Prostate gland (tissue), 2 donors: Measurements from ENCODE around the gene PLA2G4E.

ENCODE experiments used
- POLR2A ChIP-seq: fragments of 450-650 bp; IDR thresholded peaks from one replicate; pipeline ENCODE4 v1.6.1; 2016; ENCODE audit warnings: antibody characterized with exemption, mild to moderate bottlenecking
- POLR2AphosphoS5 ChIP-seq: sonication (generic); formaldehyde crosslinking; IDR thresholded peaks from one replicate; pipeline ENCODE4 v1.6.1; 2017; ENCODE audit warnings: antibody characterized with exemption
- TF ChIP-seq, protein P1 (sequence below), 4 experiments: fragments of 200-600 bp in 2 of 4; fragments of 450-650 bp in 2 of 4; sonication (generic) in 2 of 4; IDR thresholded peaks; 1 replicate in 3 of 4; 2 replicates in 1 of 4; pipeline ENCODE4 v1.5.1; 2016 to 2019; ENCODE audit warnings: antibody characterized with exemption in 4 of 4, mild to moderate bottlenecking in 2 of 4, moderate library complexity in 2 of 4

DNA sequence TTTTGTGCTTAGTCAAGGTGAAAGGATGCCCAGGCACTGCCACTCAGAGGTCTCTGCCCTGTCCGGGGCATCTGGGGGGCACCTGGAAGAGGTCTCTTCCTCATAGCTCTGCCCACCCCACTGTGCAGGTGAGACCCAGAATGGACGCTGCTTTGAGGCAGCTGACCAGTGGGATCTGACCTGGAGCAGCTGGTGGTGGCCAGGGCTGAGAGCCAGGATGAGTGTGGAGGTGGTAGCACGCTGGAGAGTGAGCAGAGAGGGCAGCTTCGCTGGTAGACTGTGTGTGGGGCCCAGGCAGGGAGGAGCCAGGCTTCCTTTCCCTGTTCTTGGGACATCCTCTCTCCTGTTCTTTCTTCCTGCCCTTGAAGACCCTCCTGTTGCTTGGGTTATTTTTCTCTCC, 32.2 kb upstream of the PLA2G4E start:
- TF ChIP-seq, protein P1, sequence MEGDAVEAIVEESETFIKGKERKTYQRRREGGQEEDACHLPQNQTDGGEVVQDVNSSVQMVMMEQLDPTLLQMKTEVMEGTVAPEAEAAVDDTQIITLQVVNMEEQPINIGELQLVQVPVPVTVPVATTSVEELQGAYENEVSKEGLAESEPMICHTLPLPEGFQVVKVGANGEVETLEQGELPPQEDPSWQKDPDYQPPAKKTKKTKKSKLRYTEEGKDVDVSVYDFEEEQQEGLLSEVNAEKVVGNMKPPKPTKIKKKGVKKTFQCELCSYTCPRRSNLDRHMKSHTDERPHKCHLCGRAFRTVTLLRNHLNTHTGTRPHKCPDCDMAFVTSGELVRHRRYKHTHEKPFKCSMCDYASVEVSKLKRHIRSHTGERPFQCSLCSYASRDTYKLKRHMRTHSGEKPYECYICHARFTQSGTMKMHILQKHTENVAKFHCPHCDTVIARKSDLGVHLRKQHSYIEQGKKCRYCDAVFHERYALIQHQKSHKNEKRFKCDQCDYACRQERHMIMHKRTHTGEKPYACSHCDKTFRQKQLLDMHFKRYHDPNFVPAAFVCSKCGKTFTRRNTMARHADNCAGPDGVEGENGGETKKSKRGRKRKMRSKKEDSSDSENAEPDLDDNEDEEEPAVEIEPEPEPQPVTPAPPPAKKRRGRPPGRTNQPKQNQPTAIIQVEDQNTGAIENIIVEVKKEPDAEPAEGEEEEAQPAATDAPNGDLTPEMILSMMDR (IDR thresholded peaks at IDR 0.05) = no peak
- TF ChIP-seq POLR2A (no peak), POLR2AphosphoS5 (no peak)
